ENCODE results near the gene MACROH2A1.
A peak's percentile ranks its signal among the peaks of the same experiment; 100 is the strongest.

Gene MACROH2A1

DNA sequence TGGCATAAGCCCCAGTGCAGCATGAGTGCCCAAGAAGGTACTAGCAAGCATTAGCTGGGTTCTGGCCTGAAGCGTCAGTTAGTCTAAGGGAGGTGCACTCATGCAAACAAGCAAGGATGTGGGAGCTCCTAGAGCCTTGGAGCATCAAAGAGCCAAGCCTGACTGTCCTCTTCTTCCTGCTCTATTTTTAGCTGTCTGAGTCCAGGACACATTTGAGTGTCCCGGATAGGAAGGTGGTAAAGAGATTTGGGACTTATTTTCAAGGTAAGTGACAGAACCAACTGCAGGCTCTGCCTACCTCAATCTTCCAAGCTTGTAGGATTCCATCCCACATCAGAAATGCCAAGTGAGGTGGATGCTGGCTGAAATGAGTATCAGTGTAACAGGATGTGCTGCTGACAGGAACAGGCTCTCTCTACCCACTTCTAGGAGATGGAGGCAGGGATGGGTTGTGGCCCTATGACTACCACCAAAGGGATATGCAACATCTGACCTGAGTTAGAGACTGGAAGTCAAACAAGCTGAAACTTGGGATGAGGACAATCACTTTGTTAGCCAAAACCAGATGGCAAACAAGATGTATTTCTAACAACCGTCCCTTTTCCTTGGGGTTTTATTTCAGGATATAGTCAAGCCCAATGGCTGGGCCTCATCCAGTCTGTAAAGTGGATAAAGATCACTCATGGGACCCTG, 15.1 kb downstream of the MACROH2A1 start:
- H3K79me2 ChIP-seq (ENCODE audit: insufficient read depth, low read length): peaks cover 100% of the 10 kb centered on the region
- no peak overlapping the region for H2AFZ ChIP-seq (ENCODE audit: low read depth, low read length)
- peak; percentile 23; the same call in 1 of the 3 replicates for ATAC-seq (ENCODE audit: insufficient read depth, low read depth)
- H4K20me1 ChIP-seq (ENCODE audit: insufficient read depth, low read length): peaks cover 94% of the 10 kb centered on the region
- no peak for DNase-seq
- no peak for TF ChIP-seq EZH2 (IDR thresholded peaks at IDR 0.05; ENCODE audit: borderline replicate concordance, low read depth, low read length, severe bottlenecking)
- TF ChIP-seq, protein P1, sequence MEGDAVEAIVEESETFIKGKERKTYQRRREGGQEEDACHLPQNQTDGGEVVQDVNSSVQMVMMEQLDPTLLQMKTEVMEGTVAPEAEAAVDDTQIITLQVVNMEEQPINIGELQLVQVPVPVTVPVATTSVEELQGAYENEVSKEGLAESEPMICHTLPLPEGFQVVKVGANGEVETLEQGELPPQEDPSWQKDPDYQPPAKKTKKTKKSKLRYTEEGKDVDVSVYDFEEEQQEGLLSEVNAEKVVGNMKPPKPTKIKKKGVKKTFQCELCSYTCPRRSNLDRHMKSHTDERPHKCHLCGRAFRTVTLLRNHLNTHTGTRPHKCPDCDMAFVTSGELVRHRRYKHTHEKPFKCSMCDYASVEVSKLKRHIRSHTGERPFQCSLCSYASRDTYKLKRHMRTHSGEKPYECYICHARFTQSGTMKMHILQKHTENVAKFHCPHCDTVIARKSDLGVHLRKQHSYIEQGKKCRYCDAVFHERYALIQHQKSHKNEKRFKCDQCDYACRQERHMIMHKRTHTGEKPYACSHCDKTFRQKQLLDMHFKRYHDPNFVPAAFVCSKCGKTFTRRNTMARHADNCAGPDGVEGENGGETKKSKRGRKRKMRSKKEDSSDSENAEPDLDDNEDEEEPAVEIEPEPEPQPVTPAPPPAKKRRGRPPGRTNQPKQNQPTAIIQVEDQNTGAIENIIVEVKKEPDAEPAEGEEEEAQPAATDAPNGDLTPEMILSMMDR (IDR thresholded peaks at IDR 0.05; ENCODE audit: borderline replicate concordance, extremely low read depth, low read length, poor library complexity, severe bottlenecking): no peak
- H3K4me3 ChIP-seq (ENCODE audit: low read depth in 1 of 2, low read length in 2 of 2): no peak overlapping the region
- H3K27me3 ChIP-seq (ENCODE audit: insufficient read depth, low read length, poor library complexity): no peaks in the 10 kb centered on the region
- H3K9me3 ChIP-seq (ENCODE audit: insufficient read depth, low read length, severe bottlenecking): no peaks in the 10 kb centered on the region
- peak overlapping the region; percentile 46 for H3K27ac ChIP-seq (ENCODE audit: low read length)
- no peak overlapping the region for H3K9ac ChIP-seq (ENCODE audit: low read depth, low read length)
- peaks cover 100% of the 10 kb centered on the region for H3K36me3 ChIP-seq (ENCODE audit: insufficient read depth, low read length)
- H3K4me1 ChIP-seq (ENCODE audit: insufficient read depth, low read length): peaks cover 86% of the 10 kb centered on the region
- no peak overlapping the region for H3K4me2 ChIP-seq (ENCODE audit: insufficient read depth, low read length)

DNA sequence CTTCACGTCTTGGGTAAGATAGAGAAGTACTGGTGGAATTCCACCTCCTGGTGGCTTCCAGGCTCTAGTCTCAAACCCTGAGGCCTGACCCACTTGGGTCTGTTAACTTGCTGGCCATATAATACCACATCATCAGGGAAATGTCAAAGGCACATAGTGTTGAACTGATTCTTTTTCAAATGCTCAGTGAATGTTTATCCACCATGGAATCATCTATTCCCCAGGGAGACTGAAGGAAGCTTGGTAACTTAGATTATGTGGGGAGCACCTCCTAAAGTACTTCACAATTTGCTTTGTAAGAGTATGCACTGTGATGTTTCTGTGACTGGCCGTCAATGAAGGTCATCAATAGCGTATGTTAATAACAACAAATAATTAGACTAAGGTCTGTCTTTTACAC, 16.1 kb downstream of the MACROH2A1 start:
- Histone ChIP-seq H3K27me3 (ENCODE audit: insufficient read depth, low read length, poor library complexity) (no peaks in the 10 kb centered on the region), H3K4me2 (ENCODE audit: insufficient read depth, low read length) (no peak overlapping the region), H3K9ac (ENCODE audit: low read depth, low read length) (no peak overlapping the region), H3K79me2 (ENCODE audit: insufficient read depth, low read length) (peaks cover 100% of the 10 kb centered on the region), H3K9me3 (ENCODE audit: insufficient read depth, low read length, severe bottlenecking) (no peaks in the 10 kb centered on the region), H4K20me1 (ENCODE audit: insufficient read depth, low read length) (peaks cover 94% of the 10 kb centered on the region), H3K27ac (ENCODE audit: low read length) (no peak overlapping the region), H2AFZ (ENCODE audit: low read depth, low read length) (no peak overlapping the region), H3K36me3 (ENCODE audit: insufficient read depth, low read length) (peaks cover 100% of the 10 kb centered on the region), H3K4me3 (ENCODE audit: low read depth in 1 of 2, low read length in 2 of 2) (no peak overlapping the region), H3K4me1 (ENCODE audit: insufficient read depth, low read length) (peaks cover 86% of the 10 kb centered on the region)
- ATAC-seq (ENCODE audit: insufficient read depth, low read depth) (no peak), DNase-seq (no peak)
- TF ChIP-seq EZH2 (IDR thresholded peaks at IDR 0.05; ENCODE audit: borderline replicate concordance, low read depth, low read length, severe bottlenecking): no peak
- TF ChIP-seq, protein P1 (IDR thresholded peaks at IDR 0.05; ENCODE audit: borderline replicate concordance, extremely low read depth, low read length, poor library complexity, severe bottlenecking): no peak

DNA sequence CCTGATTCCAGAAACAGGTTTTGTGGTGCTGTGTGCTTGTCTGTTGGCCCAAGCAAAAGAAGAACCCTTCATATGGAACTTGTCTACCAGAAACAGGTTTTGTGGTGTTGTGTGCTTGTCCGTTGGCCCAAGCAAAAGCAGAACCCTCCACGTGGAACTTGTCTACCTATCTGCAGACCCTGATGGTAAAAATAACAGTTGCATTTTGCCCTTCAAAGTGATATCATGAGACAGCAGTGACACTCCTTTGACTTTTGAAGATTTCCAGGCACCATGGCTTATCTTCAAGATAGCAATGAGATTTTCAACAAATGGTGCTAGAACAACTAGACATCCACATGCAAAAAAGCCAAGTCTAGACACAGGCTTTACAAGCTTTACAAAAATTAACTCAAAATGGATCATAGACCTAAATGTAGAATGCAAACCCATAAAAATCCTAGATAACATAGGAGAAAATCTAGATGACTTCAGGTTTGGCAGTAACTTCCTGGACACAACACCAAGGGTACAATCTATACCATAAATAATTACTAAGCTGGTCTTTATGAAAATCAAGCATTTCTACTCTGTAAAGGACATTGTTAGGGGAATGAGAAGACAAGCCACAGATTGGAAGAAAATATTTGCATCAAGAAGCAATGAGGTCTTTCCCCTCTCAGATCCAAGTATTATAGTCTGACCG, 16.8 kb downstream of the MACROH2A1 start:
- H3K4me1 ChIP-seq (ENCODE audit: insufficient read depth, low read length): peaks cover 88% of the 10 kb centered on the region
- H3K4me3 ChIP-seq (ENCODE audit: low read depth in 1 of 2, low read length in 2 of 2): no peak overlapping the region
- TF ChIP-seq, protein P1 (IDR thresholded peaks at IDR 0.05; ENCODE audit: borderline replicate concordance, extremely low read depth, low read length, poor library complexity, severe bottlenecking): no peak
- TF ChIP-seq EZH2 (IDR thresholded peaks at IDR 0.05; ENCODE audit: borderline replicate concordance, low read depth, low read length, severe bottlenecking): no peak
- peaks cover 95% of the 10 kb centered on the region for H4K20me1 ChIP-seq (ENCODE audit: insufficient read depth, low read length)
- H3K79me2 ChIP-seq (ENCODE audit: insufficient read depth, low read length): peaks cover 100% of the 10 kb centered on the region
- DNase-seq (no peak), ATAC-seq (ENCODE audit: insufficient read depth, low read depth) (no peak)
- no peaks in the 10 kb centered on the region for H3K9me3 ChIP-seq (ENCODE audit: insufficient read depth, low read length, severe bottlenecking)
- H3K27me3 ChIP-seq (ENCODE audit: insufficient read depth, low read length, poor library complexity): no peaks in the 10 kb centered on the region
- no peak overlapping the region for H2AFZ ChIP-seq (ENCODE audit: low read depth, low read length)
- 0 out of 2 replicates have a peak overlapping the region, but pooled peaks have one; percentile 1 for H3K27ac ChIP-seq (ENCODE audit: low read length)
- H3K9ac ChIP-seq (ENCODE audit: low read depth, low read length): no peak overlapping the region
- no peak overlapping the region for H3K4me2 ChIP-seq (ENCODE audit: insufficient read depth, low read length)
- peaks cover 100% of the 10 kb centered on the region for H3K36me3 ChIP-seq (ENCODE audit: insufficient read depth, low read length)

Measured in DND-41 (cell line).